GM12878 (cell line): Measurements from ENCODE around the gene OR10Z1. TPM values are rescaled to one million over a fixed set of nuclear protein-coding genes. Genes with fewer than 3 reads are reported as not detected.

Experiments used
- ATAC-seq: fragments of 200-7000 bp; cut with Tn5 transposase; 3 replicates; pipeline ENCODE4 v1.9.1; 2020; ENCODE audit warnings: mild to moderate bottlenecking, moderate library complexity
- BruUV-seq: library from RNA; stranded (reverse); fragments of 400-500 nt; replicated peaks from 2 replicates; lab custom pipeline; 2021; lab: Mats Ljungman, UMichigan
- CTCF ChIA-PET: fragments of 300-600 bp; sonication (Branson Sonifier 250); formaldehyde crosslinking; extraction: SDS; loops from one replicate; lab custom pipeline; 2021; ENCODE audit warnings: inconsistent platforms; lab: Yijun Ruan, JAX
- POLR2A ChIA-PET: fragments of 350-600 bp; formaldehyde crosslinking; extraction: SDS; loops from one replicate; lab custom pipeline; 2021; ENCODE audit warnings: inconsistent platforms; lab: Charles Lee
- RAD21 ChIA-PET: fragments of 300-600 bp; sonication (Branson Sonifier 250); formaldehyde crosslinking; loops from one replicate; lab custom pipeline; 2023; ENCODE audit warnings: antibody characterized with exemption; ENCODE audit not compliant: unreplicated experiment; lab: Charles Lee
- SMC1A ChIA-PET: fragments of 300-600 bp; sonication (Branson Sonifier 250); formaldehyde crosslinking; loops from one replicate; lab custom pipeline; 2023; ENCODE audit not compliant: unreplicated experiment, uncharacterized antibody; lab: Charles Lee
- DNase-seq: peaks from one replicate; pipeline ENCODE4 v3.0.0-alpha.2; 2011; ENCODE audit warnings: low read depth, low spot score
- FAIRE-seq: peaks from 3 replicates; lab custom pipeline; 2011; peaks lifted over from hg19 to GRCh38; lab: Jason Lieb, UNC
- H2AFZ ChIP-seq: 2 replicates; pipeline ENCODE4 v1.6.0; 2011; ENCODE audit warnings: low read depth, low read length, control low read depth; ENCODE audit not compliant: control insufficient read depth
- H3K27ac ChIP-seq: 2 replicates; pipeline ENCODE4 v1.5.1; 2011; ENCODE audit warnings: control low read depth; ENCODE audit not compliant: control insufficient read depth, insufficient read depth
- H3K27me3 ChIP-seq, 2 experiments: replicated peaks in 1 of 2; 2 replicates each; pipeline versions ENCODE4 v1.6.0 to v1.6.1; 2011; ENCODE audit warnings: low read length in 1 of 2; ENCODE audit not compliant: control insufficient read depth in 2 of 2, insufficient read depth in 2 of 2
- H3K36me3 ChIP-seq, 2 experiments: 2 replicates each; pipeline ENCODE4 v1.5.1; 2011; ENCODE audit warnings: low read length in 1 of 2; ENCODE audit not compliant: control insufficient read depth in 2 of 2, insufficient read depth in 2 of 2
- H3K4me1 ChIP-seq: 2 replicates; pipeline ENCODE4 v1.6.1; 2011; ENCODE audit warnings: mild to moderate bottlenecking, low read length, moderate library complexity, mixed read lengths; ENCODE audit not compliant: control insufficient read depth, insufficient read depth
- H3K4me2 ChIP-seq: 2 replicates; pipeline ENCODE4 v1.6.0; 2011; ENCODE audit warnings: control low read depth; ENCODE audit not compliant: control insufficient read depth, insufficient read depth
- H3K4me3 ChIP-seq: fragments of 200-600 bp; sonication (generic); 2 replicates; pipeline ENCODE4 v1.5.1; 2016
- H3K79me2 ChIP-seq: 2 replicates; pipeline ENCODE4 v1.6.0; 2011; ENCODE audit warnings: low read length; ENCODE audit not compliant: control insufficient read depth, insufficient read depth
- H3K9ac ChIP-seq: 2 replicates; pipeline ENCODE4 v1.8.0; 2011; ENCODE audit warnings: low read length, control low read depth, mixed read lengths; ENCODE audit not compliant: control insufficient read depth, insufficient read depth
- H3K9me3 ChIP-seq: replicated peaks from 3 replicates; pipeline ENCODE4 v1.5.1; 2011; ENCODE audit warnings: mild to moderate bottlenecking, low read length; ENCODE audit not compliant: control insufficient read depth, insufficient read depth
- H4K20me1 ChIP-seq: 2 replicates; pipeline ENCODE4 v1.6.0; 2011; ENCODE audit not compliant: control insufficient read depth, insufficient read depth
- CBFB ChIP-seq: IDR thresholded peaks from 2 replicates; pipeline ENCODE4 v1.6.1; 2016; ENCODE audit warnings: antibody characterized with exemption, low read depth
- CREM ChIP-seq: IDR thresholded peaks from 2 replicates; pipeline ENCODE4 v1.6.1; 2014; ENCODE audit warnings: antibody characterized with exemption, low read depth
- DPF2 ChIP-seq: fragments of 450-650 bp; IDR thresholded peaks from 2 replicates; pipeline ENCODE4 v1.6.1; 2017; ENCODE audit warnings: mild to moderate bottlenecking
- ESRRA ChIP-seq: IDR thresholded peaks from 2 replicates; pipeline ENCODE4 v1.6.1; 2012; ENCODE audit warnings: mild to moderate bottlenecking, low read length, improper control_type of control experiment
- IKZF1 ChIP-seq: fragments of 450-650 bp; conservative IDR thresholded peaks from 2 replicates; pipeline ENCODE4 v1.6.1; 2017; ENCODE audit warnings: antibody characterized with exemption, mild to moderate bottlenecking
- PAX5 ChIP-seq: IDR thresholded peaks from 2 replicates; pipeline ENCODE4 v1.6.1; 2011; ENCODE audit warnings: low read depth, low read length, borderline replicate concordance
- POLR2AphosphoS5 ChIP-seq: IDR thresholded peaks from 2 replicates; pipeline ENCODE4 v1.6.1; 2011; ENCODE audit warnings: mild to moderate bottlenecking, low read length, inconsistent platforms
- SIX5 ChIP-seq: IDR thresholded peaks from 2 replicates; pipeline ENCODE4 v1.6.1; 2011; ENCODE audit warnings: mild to moderate bottlenecking, low read depth, low read length, moderate library complexity; ENCODE audit not compliant: severe bottlenecking
- SMAD5 ChIP-seq: IDR thresholded peaks from 2 replicates; pipeline ENCODE4 v1.6.1; 2016; ENCODE audit warnings: antibody characterized with exemption, low read depth
- ZNF207 ChIP-seq: fragments of 450-650 bp; IDR thresholded peaks from 2 replicates; pipeline ENCODE4 v1.6.1; 2014; ENCODE audit warnings: antibody characterized with exemption, mild to moderate bottlenecking, borderline replicate concordance
- WGBS: methylation state at CpG from one replicate; pipeline ENCODE4 v1.1.6; 2016; ENCODE audit warnings: low lambda C conversion rate; ENCODE audit not compliant: insufficient replicate concordance, insufficient coverage; ENCODE audit errors: missing lambda C conversion rate; 5-methylcytosine and 5-hydroxymethylcytosine counted together
- in situ Hi-C: fragments of 300-500 bp; cut with MboI; formaldehyde crosslinking; loops from 9 replicates; pipeline ENCODE4 v1.14.3; 2018; ENCODE audit warnings: mixed read lengths
- intact Hi-C: fragments of 100-400 bp; cut with micrococcal nuclease; formaldehyde crosslinking; loops from one replicate; pipeline ENCODE4 v1.14.2; 2022; ENCODE audit not compliant: unreplicated experiment
- polyA plus RNA-seq, 11 experiments: library from polyadenylated mRNA; depleted of rRNA in 4 of 11; unstranded in 6 of 11; stranded (reverse) in 5 of 11; fragments of >200 nt; fragmentation: Nextera tagmentation in 4 of 11; fragmentation: Illumina TruSeq in 1 of 11; extraction: Ambion mirVana in 4 of 11; extraction: Trizol in 1 of 11; gene quantifications; 1 replicate in 1 of 11; 2 replicates in 10 of 11; pipeline versions ENCODE4 v1.2.1 to v1.2.3, GENCODE V29; 2011 to 2016; ENCODE audit warnings: inconsistent platforms in 2 of 11, missing spikeins in 2 of 11, low read depth in 1 of 11
- total RNA-seq, 4 experiments: library from RNA; depleted of rRNA in 3 of 4; stranded (reverse); fragments of >200 nt in 3 of 4; fragmentation: Illumina TruSeq in 1 of 4; extraction: Trizol in 1 of 4; gene quantifications; 2 replicates each; pipeline versions ENCODE4 v1.2.1 to v1.2.3, GENCODE V29; 2013 to 2021
- TF ChIP-seq, protein P1 (sequence below): IDR thresholded peaks from 2 replicates; pipeline ENCODE4 v1.6.1; 2012; ENCODE audit warnings: low read depth, low read length, improper control_type of control experiment
- TF ChIP-seq, protein P2 (sequence below): fragments of 450-650 bp; IDR thresholded peaks from 2 replicates; pipeline ENCODE4 v1.6.1; 2017; ENCODE audit warnings: mild to moderate bottlenecking
- TF ChIP-seq, protein P3 (sequence below): fragments of 450-650 bp; IDR thresholded peaks from 2 replicates; pipeline ENCODE4 v1.6.1; 2017; ENCODE audit warnings: mild to moderate bottlenecking, low read depth, inconsistent platforms; ENCODE audit not compliant: poor library complexity, severe bottlenecking

The OR10Z1 gene
- total and polyA plus RNA-seq, 10 of the 15 experiments (the other 5 are each of a cell fraction or from before 2014, with no cell fraction given): not detected

DNA sequence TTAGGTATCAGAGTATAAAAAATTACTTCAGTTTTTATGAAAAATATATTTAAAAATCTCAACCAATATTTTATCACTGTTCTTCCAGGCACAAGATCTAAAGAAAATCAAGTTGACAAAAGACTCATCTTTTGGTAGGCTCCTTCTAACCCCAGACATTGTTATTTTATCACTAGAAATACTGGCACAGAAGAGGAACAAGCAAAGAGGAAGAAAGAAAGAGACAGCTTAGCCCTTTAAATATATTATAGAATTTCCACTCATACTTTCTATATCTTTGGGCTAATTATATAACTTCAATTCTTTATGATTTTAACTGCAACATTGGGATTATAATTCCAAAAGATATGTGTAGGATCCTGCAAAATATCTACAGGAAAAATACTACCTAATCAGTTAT is 49.0 kb downstream of the OR10Z1 start:
- H3K36me3 ChIP-seq: no peaks in the 10 kb centered on the region
- FAIRE-seq (no peak), DNase-seq (no peak), ATAC-seq (no peak)
- no peaks in the 10 kb centered on the region for H3K4me1 ChIP-seq
- H4K20me1 ChIP-seq: no peaks in the 10 kb centered on the region
- BruUV-seq: no TSS peak
- H3K27ac ChIP-seq: no peak overlapping the region
- in situ Hi-C loops: no loop called here
- no peaks in the 10 kb centered on the region for H3K9me3 ChIP-seq
- CTCF ChIA-PET: no interaction called here
- H2AFZ ChIP-seq: no peak overlapping the region
- POLR2A ChIA-PET: no interaction called here
- SMC1A ChIA-PET: no interaction called here
- H3K4me2 ChIP-seq: no peak overlapping the region
- no peak overlapping the region for H3K9ac ChIP-seq
- no peaks in the 10 kb centered on the region for H3K27me3 ChIP-seq
- intact Hi-C loops: loop anchor here (10.0 kb wide), 1 partner anchor 341 kb away; no protein-coding TSS in a partner anchor
- TF ChIP-seq DPF2 (no peak), SMAD5 (no peak), CBFB (no peak)
- no peaks in the 10 kb centered on the region for H3K79me2 ChIP-seq
- H3K4me3 ChIP-seq: no peak overlapping the region
- RAD21 ChIA-PET: no interaction called here

DNA sequence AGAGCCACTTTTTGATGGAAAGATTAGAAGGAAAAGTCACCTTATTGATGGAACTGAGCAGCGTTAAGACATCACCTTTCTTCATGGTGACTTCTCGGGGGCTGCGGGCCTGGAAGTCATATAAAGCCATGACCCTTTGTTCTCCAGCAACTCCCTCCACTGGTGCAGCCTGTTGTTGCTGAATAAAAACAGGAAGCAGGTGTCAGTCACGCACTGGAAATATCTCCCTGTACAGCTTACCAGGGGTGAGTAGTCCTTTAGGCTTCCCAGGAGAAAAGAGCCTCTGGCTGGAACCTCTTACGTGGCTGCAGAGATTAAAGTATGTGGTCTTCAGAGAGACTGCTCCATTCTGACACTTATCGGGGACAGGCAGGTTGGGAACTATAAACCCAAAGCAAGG is 49.5 kb downstream of the OR10Z1 start:
- no peak for FAIRE-seq
- BruUV-seq: no TSS peak
- Histone ChIP-seq H3K4me2 (no peak overlapping the region), H3K79me2 (no peaks in the 10 kb centered on the region), H3K9ac (no peak overlapping the region), H3K27ac (no peak overlapping the region), H3K4me1 (no peaks in the 10 kb centered on the region), H3K4me3 (no peak overlapping the region), H3K27me3 (no peaks in the 10 kb centered on the region), H2AFZ (no peak overlapping the region), H3K9me3 (no peaks in the 10 kb centered on the region), H3K36me3 (no peaks in the 10 kb centered on the region), H4K20me1 (no peaks in the 10 kb centered on the region)
- no peak for DNase-seq
- in situ Hi-C loops: no loop called here
- ChIA-PET RAD21 (no interaction called here), SMC1A (no interaction called here), POLR2A (no interaction called here), CTCF (no interaction called here)
- 29% methylated on average over 6 of the region's 6 CpGs for WGBS
- intact Hi-C loops: loop anchor here (10.0 kb wide), 1 partner anchor 340 kb away; no protein-coding TSS in a partner anchor
- ATAC-seq: no peak
- TF ChIP-seq, protein P1, sequence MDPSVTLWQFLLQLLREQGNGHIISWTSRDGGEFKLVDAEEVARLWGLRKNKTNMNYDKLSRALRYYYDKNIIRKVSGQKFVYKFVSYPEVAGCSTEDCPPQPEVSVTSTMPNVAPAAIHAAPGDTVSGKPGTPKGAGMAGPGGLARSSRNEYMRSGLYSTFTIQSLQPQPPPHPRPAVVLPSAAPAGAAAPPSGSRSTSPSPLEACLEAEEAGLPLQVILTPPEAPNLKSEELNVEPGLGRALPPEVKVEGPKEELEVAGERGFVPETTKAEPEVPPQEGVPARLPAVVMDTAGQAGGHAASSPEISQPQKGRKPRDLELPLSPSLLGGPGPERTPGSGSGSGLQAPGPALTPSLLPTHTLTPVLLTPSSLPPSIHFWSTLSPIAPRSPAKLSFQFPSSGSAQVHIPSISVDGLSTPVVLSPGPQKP: no peak
- TF ChIP-seq, protein P2, sequence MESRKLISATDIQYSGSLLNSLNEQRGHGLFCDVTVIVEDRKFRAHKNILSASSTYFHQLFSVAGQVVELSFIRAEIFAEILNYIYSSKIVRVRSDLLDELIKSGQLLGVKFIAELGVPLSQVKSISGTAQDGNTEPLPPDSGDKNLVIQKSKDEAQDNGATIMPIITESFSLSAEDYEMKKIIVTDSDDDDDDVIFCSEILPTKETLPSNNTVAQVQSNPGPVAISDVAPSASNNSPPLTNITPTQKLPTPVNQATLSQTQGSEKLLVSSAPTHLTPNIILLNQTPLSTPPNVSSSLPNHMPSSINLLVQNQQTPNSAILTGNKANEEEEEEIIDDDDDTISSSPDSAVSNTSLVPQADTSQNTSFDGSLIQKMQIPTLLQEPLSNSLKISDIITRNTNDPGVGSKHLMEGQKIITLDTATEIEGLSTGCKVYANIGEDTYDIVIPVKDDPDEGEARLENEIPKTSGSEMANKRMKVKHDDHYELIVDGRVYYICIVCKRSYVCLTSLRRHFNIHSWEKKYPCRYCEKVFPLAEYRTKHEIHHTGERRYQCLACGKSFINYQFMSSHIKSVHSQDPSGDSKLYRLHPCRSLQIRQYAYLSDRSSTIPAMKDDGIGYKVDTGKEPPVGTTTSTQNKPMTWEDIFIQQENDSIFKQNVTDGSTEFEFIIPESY: no peak
- TF ChIP-seq ZNF207 (no peak), PAX5 (no peak), IKZF1 (no peak), CREM (no peak), POLR2AphosphoS5 (no peak), SIX5 (no peak), ESRRA (no peak)
- TF ChIP-seq, protein P3, sequence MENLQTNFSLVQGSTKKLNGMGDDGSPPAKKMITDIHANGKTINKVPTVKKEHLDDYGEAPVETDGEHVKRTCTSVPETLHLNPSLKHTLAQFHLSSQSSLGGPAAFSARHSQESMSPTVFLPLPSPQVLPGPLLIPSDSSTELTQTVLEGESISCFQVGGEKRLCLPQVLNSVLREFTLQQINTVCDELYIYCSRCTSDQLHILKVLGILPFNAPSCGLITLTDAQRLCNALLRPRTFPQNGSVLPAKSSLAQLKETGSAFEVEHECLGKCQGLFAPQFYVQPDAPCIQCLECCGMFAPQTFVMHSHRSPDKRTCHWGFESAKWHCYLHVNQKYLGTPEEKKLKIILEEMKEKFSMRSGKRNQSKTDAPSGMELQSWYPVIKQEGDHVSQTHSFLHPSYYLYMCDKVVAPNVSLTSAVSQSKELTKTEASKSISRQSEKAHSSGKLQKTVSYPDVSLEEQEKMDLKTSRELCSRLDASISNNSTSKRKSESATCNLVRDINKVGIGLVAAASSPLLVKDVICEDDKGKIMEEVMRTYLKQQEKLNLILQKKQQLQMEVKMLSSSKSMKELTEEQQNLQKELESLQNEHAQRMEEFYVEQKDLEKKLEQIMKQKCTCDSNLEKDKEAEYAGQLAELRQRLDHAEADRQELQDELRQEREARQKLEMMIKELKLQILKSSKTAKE: no peak
